ENCODE measurements around the gene NELL2. TPM values are rescaled to one million over a fixed set of nuclear protein-coding genes. Genes with fewer than 3 reads are reported as not detected.

The NELL2 gene
- total and polyA plus RNA-seq, 10 of the 15 experiments (the other 5 are each of a cell fraction or from before 2014, with no cell fraction given) = 0.27 to 2.3 (median 0.76) TPM

DNA sequence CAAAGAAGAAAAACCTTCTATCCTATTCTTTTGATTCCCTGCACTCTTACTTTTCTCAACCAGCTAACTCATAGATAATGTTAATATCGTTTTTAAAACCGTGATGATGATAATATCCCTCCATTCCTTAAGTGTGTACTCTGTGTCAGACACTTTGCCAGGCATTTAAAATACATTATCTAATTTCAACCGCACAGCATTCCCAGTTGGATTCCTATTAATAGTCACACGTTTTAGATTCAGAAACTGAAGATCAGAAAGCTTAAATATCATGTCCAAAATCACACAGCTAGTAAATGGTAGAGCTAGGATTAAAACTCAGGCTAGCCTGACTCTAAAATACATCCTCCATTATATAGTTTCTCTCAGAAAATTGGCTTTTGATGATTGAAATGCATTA lies 366.0 kb downstream of the NELL2 start (continued):
- no peak for TF ChIP-seq IRF4 (IDR thresholded peaks at IDR 0.05; ENCODE audit: low read depth, low read length)
- no peak for TF ChIP-seq CHD4 (IDR thresholded peaks at IDR 0.05)
- no peak for TF ChIP-seq POLR2AphosphoS2 (IDR thresholded peaks at IDR 0.05; ENCODE audit: low read depth, low read length)
- TF ChIP-seq NR2C2 (IDR thresholded peaks at IDR 0.05; ENCODE audit: borderline replicate concordance, control insufficient read depth, insufficient read length, low read depth) = no peak
- TF ChIP-seq, protein P1, sequence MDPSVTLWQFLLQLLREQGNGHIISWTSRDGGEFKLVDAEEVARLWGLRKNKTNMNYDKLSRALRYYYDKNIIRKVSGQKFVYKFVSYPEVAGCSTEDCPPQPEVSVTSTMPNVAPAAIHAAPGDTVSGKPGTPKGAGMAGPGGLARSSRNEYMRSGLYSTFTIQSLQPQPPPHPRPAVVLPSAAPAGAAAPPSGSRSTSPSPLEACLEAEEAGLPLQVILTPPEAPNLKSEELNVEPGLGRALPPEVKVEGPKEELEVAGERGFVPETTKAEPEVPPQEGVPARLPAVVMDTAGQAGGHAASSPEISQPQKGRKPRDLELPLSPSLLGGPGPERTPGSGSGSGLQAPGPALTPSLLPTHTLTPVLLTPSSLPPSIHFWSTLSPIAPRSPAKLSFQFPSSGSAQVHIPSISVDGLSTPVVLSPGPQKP (IDR thresholded peaks at IDR 0.05; ENCODE audit: low read depth, low read length) = no peak
- TF ChIP-seq MYC (IDR thresholded peaks at IDR 0.05; ENCODE audit: insufficient read depth, insufficient read length, insufficient replicate concordance, low read length, severe bottlenecking) = no peak
- TF ChIP-seq CBX5 (IDR thresholded peaks at IDR 0.05; ENCODE audit: low read depth) = no peak
- no peak for TF ChIP-seq MEF2B (IDR thresholded peaks at IDR 0.05; ENCODE audit: partially characterized antibody, poor library complexity, severe bottlenecking)
- TF ChIP-seq, protein P2, sequence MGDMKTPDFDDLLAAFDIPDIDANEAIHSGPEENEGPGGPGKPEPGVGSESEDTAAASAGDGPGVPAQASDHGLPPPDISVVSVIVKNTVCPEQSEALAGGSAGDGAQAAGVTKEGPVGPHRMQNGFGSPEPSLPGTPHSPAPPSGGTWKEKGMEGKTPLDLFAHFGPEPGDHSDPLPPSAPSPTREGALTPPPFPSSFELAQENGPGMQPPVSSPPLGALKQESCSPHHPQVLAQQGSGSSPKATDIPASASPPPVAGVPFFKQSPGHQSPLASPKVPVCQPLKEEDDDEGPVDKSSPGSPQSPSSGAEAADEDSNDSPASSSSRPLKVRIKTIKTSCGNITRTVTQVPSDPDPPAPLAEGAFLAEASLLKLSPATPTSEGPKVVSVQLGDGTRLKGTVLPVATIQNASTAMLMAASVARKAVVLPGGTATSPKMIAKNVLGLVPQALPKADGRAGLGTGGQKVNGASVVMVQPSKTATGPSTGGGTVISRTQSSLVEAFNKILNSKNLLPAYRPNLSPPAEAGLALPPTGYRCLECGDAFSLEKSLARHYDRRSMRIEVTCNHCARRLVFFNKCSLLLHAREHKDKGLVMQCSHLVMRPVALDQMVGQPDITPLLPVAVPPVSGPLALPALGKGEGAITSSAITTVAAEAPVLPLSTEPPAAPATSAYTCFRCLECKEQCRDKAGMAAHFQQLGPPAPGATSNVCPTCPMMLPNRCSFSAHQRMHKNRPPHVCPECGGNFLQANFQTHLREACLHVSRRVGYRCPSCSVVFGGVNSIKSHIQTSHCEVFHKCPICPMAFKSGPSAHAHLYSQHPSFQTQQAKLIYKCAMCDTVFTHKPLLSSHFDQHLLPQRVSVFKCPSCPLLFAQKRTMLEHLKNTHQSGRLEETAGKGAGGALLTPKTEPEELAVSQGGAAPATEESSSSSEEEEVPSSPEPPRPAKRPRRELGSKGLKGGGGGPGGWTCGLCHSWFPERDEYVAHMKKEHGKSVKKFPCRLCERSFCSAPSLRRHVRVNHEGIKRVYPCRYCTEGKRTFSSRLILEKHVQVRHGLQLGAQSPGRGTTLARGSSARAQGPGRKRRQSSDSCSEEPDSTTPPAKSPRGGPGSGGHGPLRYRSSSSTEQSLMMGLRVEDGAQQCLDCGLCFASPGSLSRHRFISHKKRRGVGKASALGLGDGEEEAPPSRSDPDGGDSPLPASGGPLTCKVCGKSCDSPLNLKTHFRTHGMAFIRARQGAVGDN (IDR thresholded peaks at IDR 0.05) = no peak
